ENCODE measurements around the gene MAST4.

The MAST4 gene

GRCh38 chr5:67135381-67135984, 539.3 kb downstream of the MAST4 start:
- no peak for DNase-seq (ENCODE audit: low read depth)

GRCh38 chr5:67139030-67139429, 542.8 kb downstream of the MAST4 start:
- DNase-seq (ENCODE audit: low read depth): no peak

- DNase-seq (ENCODE audit: low read depth): no peak
Observed at GRCh38 chr5:67140413-67140812, 544.2 kb downstream of the MAST4 start.

GRCh38 chr5:67141644-67142043, 545.5 kb downstream of the MAST4 start:
- no peak for DNase-seq (ENCODE audit: low read depth)

- no peak for DNase-seq (ENCODE audit: low read depth)
Observed at GRCh38 chr5:67142816-67143215, 546.6 kb downstream of the MAST4 start.

GRCh38 chr5:67143549-67143948, 547.4 kb downstream of the MAST4 start:
- no peak for DNase-seq (ENCODE audit: low read depth)

GRCh38 chr5:67144183-67144639, 548.0 kb downstream of the MAST4 start:
- DNase-seq (ENCODE audit: low read depth): no peak

- DNase-seq (ENCODE audit: low read depth): no peak
Observed at GRCh38 chr5:67146574-67146973, 550.4 kb downstream of the MAST4 start.

- no peak for DNase-seq (ENCODE audit: low read depth)
Observed at GRCh38 chr5:67146981-67147380, 550.8 kb downstream of the MAST4 start.

- DNase-seq (ENCODE audit: low read depth): no peak
Observed at GRCh38 chr5:67147760-67148159, 551.6 kb downstream of the MAST4 start.

- no peak for DNase-seq (ENCODE audit: low read depth)
Observed at GRCh38 chr5:67149057-67149950, 553.1 kb downstream of the MAST4 start.

GRCh38 chr5:67149951-67150523, 553.8 kb downstream of the MAST4 start:
- DNase-seq (ENCODE audit: low read depth): no peak

GRCh38 chr5:67152400-67152799, 556.2 kb downstream of the MAST4 start:
- DNase-seq (ENCODE audit: low read depth): no peak

GRCh38 chr5:67153292-67153691, 557.1 kb downstream of the MAST4 start:
- no peak for DNase-seq (ENCODE audit: low read depth)

- no peak for DNase-seq (ENCODE audit: low read depth)
Observed at GRCh38 chr5:67154556-67155206, 558.5 kb downstream of the MAST4 start.

- no peak for DNase-seq (ENCODE audit: low read depth)
Observed at GRCh38 chr5:67156976-67157583, 560.9 kb downstream of the MAST4 start.

GRCh38 chr5:67160272-67160671, 564.1 kb downstream of the MAST4 start:
- no peak for DNase-seq (ENCODE audit: low read depth)

- DNase-seq (ENCODE audit: low read depth): no peak
Observed at GRCh38 chr5:67160985-67161384, 564.8 kb downstream of the MAST4 start.

- DNase-seq (ENCODE audit: low read depth): no peak
Observed at GRCh38 chr5:67161767-67162166, 565.6 kb downstream of the MAST4 start.

- no peak for DNase-seq (ENCODE audit: low read depth)
Observed at GRCh38 chr5:67163231-67163756, 567.1 kb downstream of the MAST4 start.

- no peak for DNase-seq (ENCODE audit: low read depth)
Observed at GRCh38 chr5:67163863-67164595, 567.8 kb downstream of the MAST4 start.
